IPS-18c (cell line): ENCODE results near the gene CASKIN2.

Source experiments
- H3K4me3 ChIP-seq: 2 replicates; pipeline ENCODE4 v1.7.0; 2013; ENCODE audit warnings: low read depth, mild to moderate bottlenecking, low read length, moderate library complexity; ENCODE audit not compliant: insufficient read depth
- H3K9me3 ChIP-seq: one replicate; pipeline ENCODE4 v1.6.1; 2013; ENCODE audit warnings: mild to moderate bottlenecking, low read length, moderate library complexity; ENCODE audit not compliant: control insufficient read depth, insufficient read depth

Gene CASKIN2, protein sequence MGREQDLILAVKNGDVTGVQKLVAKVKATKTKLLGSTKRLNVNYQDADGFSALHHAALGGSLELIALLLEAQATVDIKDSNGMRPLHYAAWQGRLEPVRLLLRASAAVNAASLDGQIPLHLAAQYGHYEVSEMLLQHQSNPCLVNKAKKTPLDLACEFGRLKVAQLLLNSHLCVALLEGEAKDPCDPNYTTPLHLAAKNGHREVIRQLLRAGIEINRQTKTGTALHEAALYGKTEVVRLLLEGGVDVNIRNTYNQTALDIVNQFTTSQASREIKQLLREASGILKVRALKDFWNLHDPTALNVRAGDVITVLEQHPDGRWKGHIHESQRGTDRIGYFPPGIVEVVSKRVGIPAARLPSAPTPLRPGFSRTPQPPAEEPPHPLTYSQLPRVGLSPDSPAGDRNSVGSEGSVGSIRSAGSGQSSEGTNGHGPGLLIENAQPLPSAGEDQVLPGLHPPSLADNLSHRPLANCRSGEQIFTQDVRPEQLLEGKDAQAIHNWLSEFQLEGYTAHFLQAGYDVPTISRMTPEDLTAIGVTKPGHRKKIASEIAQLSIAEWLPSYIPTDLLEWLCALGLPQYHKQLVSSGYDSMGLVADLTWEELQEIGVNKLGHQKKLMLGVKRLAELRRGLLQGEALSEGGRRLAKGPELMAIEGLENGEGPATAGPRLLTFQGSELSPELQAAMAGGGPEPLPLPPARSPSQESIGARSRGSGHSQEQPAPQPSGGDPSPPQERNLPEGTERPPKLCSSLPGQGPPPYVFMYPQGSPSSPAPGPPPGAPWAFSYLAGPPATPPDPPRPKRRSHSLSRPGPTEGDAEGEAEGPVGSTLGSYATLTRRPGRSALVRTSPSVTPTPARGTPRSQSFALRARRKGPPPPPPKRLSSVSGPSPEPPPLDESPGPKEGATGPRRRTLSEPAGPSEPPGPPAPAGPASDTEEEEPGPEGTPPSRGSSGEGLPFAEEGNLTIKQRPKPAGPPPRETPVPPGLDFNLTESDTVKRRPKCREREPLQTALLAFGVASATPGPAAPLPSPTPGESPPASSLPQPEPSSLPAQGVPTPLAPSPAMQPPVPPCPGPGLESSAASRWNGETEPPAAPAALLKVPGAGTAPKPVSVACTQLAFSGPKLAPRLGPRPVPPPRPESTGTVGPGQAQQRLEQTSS (N-terminal part only)

DNA sequence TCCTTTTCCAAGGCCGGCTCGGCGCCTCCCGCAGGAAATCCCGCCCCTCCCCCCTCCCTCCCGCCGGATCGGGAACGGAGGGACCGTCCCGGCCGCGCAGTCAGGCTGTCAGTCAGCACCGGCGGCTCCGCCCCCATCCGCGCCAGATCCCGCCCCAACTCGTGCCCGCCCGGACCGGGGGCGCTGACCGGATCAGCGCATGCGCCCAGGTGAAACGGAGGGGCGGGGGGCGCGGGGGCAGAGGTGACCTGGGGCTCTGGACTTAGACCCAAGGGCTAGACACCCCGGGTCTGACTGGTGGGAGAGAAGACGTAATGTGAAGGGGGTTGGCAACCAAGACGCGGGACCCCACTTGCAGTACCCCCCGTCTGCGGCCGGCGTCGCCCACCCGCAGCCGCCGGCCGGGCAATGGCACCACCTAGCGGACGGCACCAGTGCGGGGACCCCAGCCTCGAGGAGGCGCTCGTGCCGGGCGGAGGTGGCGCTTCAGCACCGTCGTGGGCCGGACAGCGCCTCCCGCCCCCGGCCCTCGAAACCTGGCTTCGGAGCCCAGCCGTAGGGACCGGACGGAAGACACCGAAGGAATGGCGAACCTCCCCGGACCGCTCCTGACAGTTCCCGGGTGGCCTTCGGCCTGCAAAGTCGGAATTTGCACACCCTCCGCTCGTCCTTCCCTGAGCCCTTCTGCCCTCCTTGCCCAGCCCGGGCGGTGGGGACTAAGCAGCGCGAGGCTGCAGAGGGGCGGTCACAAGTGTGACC is at the start of gene CASKIN2:
TSS of gene CASKIN2 (minus strand) at position 42 of the 759 bp plus-strand sequence. CDS start 1,733 bp downstream, outside the sequence.
- H3K9me3 ChIP-seq, result peaks cover 2% of the 10 kb centered on the region
- H3K4me3 ChIP-seq, result peak within 1 kb of the TSS; percentile 77

DNA sequence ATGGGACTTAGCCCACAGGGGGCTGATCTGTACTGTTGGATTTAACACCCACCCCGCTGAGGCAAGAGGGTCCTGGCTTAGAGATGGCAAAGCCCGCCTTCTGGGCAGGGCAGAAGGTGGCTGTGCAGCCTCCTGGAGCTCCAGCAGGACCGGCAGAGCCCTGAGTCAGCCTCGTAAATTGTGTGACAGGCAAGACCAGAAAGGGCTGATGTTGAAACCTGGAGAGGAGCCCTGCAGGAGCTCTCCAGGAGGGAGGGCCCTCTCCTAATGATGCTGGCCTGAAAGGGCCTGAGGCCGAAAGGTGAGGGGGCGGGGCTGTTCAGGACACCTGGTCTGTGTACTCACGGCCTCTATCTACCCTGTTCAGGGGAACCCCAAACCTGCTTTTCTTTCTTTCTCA is 49.7 kb upstream of the CASKIN2 start:
- H3K4me3 ChIP-seq, result no peak overlapping the region
- no peaks in the 10 kb centered on the region for H3K9me3 ChIP-seq

DNA sequence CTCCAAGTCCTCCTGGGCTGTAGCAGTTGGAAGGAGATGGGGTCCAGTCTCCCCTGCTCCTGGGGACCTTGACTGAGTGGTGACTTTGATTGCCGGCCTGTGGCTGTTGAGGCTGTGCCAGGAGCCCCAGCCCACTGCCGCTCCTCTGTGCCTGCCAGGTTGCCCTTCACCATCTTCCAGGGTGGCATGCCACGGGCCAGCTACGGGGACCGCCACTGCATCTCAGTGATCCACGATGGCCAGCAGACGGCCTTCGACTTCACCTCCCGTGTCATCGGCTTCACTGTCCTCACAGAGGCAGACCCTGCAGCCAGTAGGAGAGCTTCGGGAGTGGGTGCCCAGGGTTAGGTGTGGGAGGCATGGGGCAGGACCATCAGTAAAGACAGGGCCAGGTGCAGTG is 48.9 kb upstream of the CASKIN2 start:
- Histone ChIP-seq H3K4me3 (no peak overlapping the region), H3K9me3 (no peaks in the 10 kb centered on the region)

DNA sequence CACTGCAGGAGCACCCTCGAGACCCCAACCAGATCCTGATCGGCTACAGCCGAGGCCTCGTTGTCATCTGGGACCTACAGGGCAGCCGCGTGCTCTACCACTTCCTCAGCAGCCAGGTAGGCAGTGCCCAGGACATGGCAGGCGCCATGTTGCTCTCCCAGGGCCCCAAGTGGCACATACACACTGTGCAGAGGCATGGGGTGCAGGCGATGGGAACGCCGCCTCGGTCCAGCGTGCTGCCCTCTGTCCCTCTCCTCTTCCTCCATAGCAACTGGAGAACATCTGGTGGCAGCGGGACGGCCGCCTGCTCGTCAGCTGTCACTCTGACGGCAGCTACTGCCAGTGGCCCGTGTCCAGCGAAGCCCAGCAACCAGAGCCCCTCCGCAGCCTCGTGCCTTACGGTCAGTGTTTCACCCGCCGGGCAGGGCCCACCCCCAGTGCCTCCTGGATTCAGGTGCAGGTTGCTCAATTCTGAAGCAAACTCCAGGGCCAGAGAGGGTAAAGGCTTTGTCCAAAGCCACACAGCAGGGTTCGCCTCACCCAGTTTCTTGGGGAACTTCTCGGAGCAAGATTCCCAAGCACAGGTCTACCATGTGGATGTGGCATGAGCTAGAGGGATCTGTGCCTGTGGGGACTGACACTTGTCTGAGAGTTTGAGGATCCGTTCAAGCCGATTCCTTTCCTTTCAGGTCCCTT is 47.9 kb upstream of the CASKIN2 start:
- Histone ChIP-seq H3K9me3 (no peaks in the 10 kb centered on the region), H3K4me3 (no peak overlapping the region)

DNA sequence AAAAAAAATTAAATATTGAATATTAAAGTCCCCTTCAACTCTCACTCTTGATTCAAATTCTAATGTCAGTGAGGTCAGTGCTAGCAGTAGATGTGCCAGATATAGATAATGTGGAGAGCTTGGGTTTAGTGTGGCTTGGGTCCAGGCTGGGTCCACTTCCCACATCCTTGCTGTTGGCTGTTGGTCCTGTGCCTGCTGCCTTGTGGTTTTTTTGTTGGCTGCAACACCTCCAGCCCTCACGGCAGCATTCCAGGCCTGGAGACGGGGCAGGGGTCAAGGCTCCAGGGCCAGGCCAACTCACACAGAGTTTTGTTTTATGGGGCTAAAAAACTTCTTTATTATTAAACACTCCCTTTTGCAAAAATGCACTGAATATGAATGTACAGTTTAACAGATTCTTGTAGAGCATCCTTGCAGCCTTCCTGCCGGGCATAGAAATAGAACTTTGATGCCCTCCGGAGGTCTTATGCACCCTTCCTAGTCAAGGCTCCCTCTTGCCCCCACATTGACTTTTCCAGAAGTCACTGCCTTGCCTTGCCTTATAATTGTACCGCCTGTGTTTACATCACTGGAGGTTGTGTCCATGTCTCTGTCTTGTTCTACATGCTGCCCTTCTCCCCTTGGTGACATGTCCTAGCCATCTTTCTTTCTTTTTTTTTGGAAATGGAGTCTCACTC is 46.7 kb upstream of the CASKIN2 start:
- no peaks in the 10 kb centered on the region for H3K9me3 ChIP-seq
- no peak overlapping the region for H3K4me3 ChIP-seq

DNA sequence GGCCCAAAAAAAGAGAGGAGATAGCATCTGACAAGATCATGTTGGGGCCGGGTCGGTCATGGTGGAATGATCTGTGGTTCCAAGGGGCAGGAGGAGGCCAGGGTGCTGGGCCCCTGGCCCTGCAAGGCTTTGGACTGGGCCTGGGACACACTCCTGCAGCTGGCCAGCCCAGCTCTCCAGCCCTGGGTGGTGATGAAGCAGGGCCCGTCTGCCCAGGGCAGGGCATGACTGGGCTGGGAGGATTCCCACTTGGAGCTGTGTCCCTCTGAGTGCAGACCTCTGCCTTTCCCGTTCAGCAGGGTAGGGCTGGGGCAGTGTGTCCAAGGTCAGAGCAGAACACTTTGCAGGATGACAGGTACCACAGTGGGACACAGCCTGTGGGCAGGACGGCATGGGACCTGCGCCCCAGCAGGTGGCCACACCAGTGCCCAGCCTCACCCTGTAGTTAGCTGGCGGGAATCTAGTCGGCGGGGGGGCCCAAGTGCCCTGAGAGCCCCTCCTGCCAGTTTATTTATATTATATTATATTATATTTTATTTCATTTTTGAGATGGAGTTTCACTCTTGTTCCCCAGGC is 44.7 kb upstream of the CASKIN2 start:
- Histone ChIP-seq H3K4me3 (no peak overlapping the region), H3K9me3 (peaks cover 2% of the 10 kb centered on the region)

DNA sequence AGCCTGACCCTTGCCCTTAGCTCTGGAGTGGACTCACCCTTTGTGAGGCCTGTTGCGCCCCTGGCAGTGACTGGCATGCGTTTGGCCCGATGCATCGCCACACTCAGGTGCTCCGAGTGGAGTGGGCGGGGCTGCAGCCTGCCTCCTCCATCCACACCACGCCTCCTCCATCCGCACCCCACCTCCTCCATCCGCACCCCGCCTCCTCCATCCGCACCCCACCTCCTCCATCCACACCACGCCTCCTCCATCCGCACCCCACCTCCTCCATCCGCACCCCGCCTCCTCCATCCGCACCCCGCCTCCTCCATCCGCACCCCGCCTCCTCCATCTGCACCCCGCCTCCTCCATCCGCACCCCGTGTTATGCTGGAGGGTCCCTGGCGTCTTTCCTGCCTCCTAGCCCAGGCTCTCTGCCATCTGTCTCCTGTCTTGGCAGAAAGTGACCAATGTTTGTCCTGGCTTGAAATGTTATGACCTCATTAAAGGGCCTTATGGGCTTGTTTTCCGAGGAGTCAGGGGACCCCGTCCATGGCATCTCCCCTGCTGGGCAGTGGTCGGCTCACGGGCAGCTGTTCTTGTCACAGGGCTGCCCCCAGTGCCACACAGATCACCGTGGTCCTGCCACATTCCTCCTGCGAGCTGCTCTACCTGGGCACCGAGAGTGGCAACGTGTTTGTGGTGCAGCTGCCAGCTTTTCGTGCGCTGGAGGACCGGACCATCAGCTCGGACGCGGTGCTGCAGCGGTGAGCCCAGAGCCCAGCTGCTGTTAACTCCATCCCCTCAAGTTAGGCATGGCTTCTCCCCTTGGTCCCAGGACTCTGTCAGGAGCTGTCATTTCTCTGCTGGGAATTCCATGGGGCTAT is 43.6 kb upstream of the CASKIN2 start:
- H3K4me3 ChIP-seq, result no peak overlapping the region
- peaks cover 2% of the 10 kb centered on the region for H3K9me3 ChIP-seq

DNA sequence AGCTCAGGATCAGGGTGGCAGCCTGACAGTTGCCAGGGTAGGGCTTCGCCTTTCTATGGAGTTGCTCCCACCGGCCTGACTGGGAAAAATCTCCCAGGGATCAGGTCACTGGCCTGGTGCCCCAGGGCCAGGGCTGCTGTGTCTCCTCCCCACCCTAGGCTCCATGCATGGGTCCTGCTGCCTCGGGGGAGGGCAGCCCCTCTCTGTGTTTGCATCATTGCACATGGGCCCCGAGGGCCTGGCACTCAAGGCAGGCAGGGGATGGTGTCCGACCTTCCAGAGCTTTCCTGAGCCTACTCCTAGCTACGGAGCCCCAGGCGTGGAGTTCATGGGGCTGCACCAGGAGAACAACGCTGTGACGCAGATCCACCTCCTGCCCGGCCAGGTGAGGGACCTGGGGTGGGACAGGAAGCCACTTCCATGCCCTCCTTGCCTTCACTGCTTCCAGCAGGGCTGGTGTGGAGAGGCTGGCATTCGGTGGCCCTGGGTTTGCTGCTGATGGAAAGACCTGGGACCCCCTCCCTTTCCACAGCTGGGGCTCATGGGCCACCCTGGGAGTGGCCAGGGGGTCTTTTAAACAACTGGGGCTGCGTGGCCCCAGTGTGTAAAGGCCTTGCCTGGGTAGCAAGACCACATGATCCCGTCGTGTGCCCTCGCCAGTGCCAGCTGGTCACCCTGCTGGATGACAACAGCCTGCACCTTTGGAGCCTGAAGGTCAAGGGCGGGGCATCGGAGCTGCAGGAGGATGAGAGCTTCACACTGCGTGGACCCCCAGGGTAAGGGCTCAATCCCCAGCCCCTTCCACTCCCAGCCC is 42.7 kb upstream of the CASKIN2 start:
- Histone ChIP-seq H3K9me3 (peaks cover 2% of the 10 kb centered on the region), H3K4me3 (no peak overlapping the region)

DNA sequence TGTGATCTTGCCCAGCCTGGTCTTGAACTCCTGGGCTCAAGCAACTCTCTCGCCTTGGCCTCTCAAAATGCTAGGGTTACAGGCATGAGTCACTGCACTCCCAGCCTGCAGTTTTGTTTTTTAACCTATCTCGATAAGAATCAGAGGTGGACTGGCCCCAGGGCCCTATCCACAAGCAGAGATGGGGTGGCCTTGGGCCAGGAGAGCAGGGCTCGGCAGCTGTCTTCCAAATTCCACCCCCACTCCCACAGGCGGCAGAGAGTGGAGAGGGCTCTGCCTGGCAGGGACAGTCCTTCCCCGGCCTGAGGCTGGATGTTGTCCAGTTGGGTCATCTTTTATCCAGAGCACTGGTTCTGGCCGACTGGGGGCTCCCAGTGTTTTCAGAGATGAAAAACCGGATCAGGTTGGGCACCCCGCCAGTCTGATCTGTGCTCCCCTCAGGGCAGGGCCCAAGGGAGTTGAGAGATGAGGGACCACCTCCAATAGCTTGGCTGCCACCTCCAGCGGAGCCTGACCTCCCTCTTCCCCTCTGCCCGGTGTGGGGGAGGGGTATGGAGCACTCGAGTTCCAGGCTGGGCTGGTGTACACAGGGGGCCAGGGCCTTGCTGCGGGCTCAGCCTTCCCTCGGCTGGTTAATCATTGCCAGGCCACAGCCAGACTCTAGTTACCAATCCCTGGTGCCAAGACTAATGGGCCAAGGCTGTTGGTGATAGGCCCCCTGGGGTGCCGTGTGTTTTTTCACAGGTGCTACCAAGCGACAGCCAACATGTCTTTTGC is 41.9 kb upstream of the CASKIN2 start:
- peaks cover 2% of the 10 kb centered on the region for H3K9me3 ChIP-seq
- no peak overlapping the region for H3K4me3 ChIP-seq

DNA sequence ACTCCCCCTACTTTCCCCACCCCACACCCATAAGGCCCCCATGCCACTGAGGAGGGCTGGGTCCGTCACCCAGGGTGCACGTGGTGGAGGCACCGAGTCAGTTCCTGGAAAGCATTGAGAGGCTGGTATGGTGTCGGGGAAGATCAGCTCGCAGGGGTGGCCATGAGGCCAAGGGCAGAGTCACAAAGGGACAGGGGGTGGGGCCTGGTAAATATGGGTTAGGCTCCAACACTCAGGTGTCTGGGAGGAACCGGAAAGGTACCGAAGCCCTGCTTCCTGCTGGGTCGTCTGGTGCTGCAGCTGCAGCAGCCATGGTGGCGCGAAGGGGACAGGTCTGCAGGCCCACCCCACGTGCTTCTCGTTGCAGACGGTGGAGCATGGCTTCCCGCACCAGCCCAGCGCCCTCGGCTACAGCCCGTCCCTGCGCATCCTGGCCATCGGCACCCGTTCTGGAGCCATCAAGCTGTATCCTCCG is 40.4 kb upstream of the CASKIN2 start:
- H3K9me3 ChIP-seq, result peaks cover 2% of the 10 kb centered on the region
- no peak overlapping the region for H3K4me3 ChIP-seq

DNA sequence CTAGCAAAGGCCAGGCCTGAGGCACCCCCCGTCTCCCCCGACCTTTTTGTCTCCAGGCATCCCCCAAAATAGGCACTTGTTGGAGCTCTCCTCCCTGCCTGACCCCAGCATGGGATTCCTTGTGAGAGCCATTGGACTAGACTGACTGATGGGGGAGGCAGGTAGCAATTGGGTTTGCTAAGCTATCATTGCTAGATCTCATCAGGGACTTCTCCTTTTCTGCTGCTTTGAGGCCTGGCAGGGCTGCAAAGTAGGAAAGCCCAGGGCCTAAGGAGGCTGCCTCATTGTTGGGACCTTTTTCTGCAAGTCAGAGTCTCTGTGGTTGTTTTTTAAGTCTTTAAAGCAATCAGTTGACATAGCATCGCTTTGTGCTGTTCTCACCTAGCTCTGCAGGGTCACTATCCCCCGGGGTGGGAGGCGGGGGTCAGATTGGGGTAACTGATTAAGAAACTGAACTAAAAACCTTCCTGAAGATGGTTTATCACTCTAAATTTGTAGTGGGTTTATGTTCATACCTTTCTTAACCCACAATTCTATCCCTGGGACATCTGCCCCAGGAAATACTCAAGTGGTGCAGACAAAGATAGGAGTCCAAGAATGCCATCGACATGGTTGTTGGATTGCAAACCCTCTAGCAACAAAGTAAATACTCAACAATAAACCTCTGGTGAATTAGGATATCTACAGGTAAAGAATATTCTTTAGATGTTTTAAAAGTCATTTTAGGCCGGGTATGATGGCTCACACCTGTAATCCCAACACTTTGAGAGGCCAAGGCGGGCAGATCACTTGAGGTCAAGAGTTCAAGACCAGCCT is 38.2 kb upstream of the CASKIN2 start:
- H3K4me3 ChIP-seq, result no peak overlapping the region
- peaks cover 2% of the 10 kb centered on the region for H3K9me3 ChIP-seq

DNA sequence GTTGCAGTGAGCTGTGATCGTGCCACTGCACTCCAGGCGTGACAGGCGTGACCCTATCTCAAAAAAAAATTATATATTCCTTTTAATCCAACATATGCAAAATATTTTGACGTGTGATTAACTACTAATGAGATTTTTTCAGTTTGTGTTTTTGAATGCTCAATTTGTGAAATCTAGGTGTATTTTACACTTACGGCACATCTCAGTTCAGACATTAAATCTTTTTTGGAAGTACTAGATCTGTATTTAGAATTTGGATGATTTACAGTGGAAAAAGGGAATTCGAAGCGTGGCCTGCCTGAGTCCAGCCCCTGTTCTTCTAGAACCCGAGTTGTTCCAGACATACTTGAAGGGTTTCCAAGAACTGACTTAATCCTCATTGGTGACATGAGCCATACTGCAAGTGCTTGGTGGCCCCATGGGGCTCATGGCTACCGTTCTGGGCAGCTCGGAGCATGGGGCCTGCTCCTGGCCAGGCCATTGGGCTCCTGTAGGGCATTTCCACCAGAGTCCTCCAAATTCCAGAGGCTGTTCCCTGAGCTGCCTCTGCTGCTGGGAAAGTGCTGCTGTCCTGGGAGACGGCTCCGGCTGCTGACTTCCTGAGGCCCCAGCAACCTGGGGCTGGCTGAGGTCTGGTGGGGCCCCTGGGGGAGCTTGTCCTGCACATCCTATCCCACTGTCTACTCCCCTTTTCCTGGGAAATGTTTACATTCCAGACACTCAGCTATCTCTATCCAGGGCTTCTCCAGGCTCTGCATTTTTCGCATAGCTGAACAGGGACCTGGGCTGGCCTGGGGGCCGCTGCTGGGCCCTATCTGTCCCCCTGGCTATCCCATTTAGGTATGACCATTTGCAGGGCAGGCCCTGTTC is 37.3 kb upstream of the CASKIN2 start:
- Histone ChIP-seq H3K4me3 (no peak overlapping the region), H3K9me3 (peaks cover 2% of the 10 kb centered on the region)
